CD14-positive monocyte (primary cell): ENCODE results near the gene TM7SF3. TPM values are rescaled to one million over a fixed set of nuclear protein-coding genes. Genes with fewer than 3 reads are reported as not detected.
A peak's percentile ranks its signal among the peaks of the same experiment; 100 is the strongest.

Experiments used
- DNase-seq, 3 donors: peaks; one replicate each; pipeline ENCODE4 v3.0.0-alpha.2; 2011 to 2022
- H2AFZ ChIP-seq: 2 replicates; pipeline ENCODE4 v1.6.0; 2012; ENCODE audit warnings: mild to moderate bottlenecking, low read depth, low read length, inconsistent platforms; ENCODE audit not compliant: insufficient read depth, poor library complexity, severe bottlenecking
- H3K27ac ChIP-seq, 2 donors: 1 replicate in 1 of 2; 2 replicates in 1 of 2; pipeline ENCODE4 v1.5.1; 2012 to 2013; ENCODE audit warnings: low read length in 2 of 2, control low read depth in 1 of 2, inconsistent platforms in 1 of 2, low read depth in 1 of 2, mild to moderate bottlenecking in 1 of 2
- H3K27me3 ChIP-seq, 2 donors: one replicate each; pipeline versions ENCODE4 v1.6.0 to v1.6.1; 2011 to 2013; ENCODE audit warnings: low read length in 2 of 2; ENCODE audit not compliant: control insufficient read depth in 2 of 2, insufficient read depth in 2 of 2
- H3K36me3 ChIP-seq, 2 donors: replicated peaks in 1 of 2; 1 replicate in 1 of 2; 2 replicates in 1 of 2; pipeline versions ENCODE4 v1.5.1 to v1.6.1; 2012 to 2013; ENCODE audit warnings: low read length in 2 of 2, control low read depth in 1 of 2, inconsistent platforms in 1 of 2, mild to moderate bottlenecking in 1 of 2; ENCODE audit not compliant: insufficient read depth in 2 of 2, control insufficient read depth in 1 of 2
- H3K4me1 ChIP-seq, 2 donors: 1 replicate in 1 of 2; 2 replicates in 1 of 2; pipeline versions ENCODE4 v1.5.1 to v1.6.1; 2012 to 2013; ENCODE audit warnings: low read length in 2 of 2, control low read depth in 1 of 2, inconsistent platforms in 1 of 2, mild to moderate bottlenecking in 1 of 2, moderate library complexity in 1 of 2; ENCODE audit not compliant: insufficient read depth in 2 of 2, control insufficient read depth in 1 of 2
- H3K4me2 ChIP-seq: replicated peaks from 2 replicates; pipeline ENCODE3; 2012; ENCODE audit warnings: low read length, moderate library complexity, mild to moderate bottlenecking; ENCODE audit not compliant: poor library complexity, severe bottlenecking; ENCODE audit errors: extremely low read depth
- H3K4me3 ChIP-seq, 3 experiments: fragments of 200-600 bp in 1 of 3; sonication (generic) in 1 of 3; replicated peaks in 1 of 3; 1 replicate in 2 of 3; 2 replicates in 1 of 3; pipeline ENCODE4 v1.5.1; 2011 to 2013; ENCODE audit warnings: low read length in 3 of 3, mild to moderate bottlenecking in 3 of 3, control low read depth in 2 of 3, low read depth in 2 of 3, inconsistent platforms in 1 of 3, moderate library complexity in 1 of 3
- H3K79me2 ChIP-seq: 2 replicates; pipeline ENCODE4 v1.6.0; 2012; ENCODE audit warnings: mild to moderate bottlenecking, control low read depth, inconsistent platforms, low read length, moderate library complexity; ENCODE audit not compliant: insufficient read depth
- H3K9ac ChIP-seq: 2 replicates; pipeline ENCODE4 v1.6.0; 2017; ENCODE audit warnings: low read length, mild to moderate bottlenecking; ENCODE audit not compliant: insufficient read depth, poor library complexity, severe bottlenecking
- H3K9me3 ChIP-seq, 2 donors: replicated peaks in 1 of 2; 1 replicate in 1 of 2; 2 replicates in 1 of 2; pipeline versions ENCODE4 v1.5.1 to v1.6.1; 2012 to 2013; ENCODE audit warnings: low read length in 2 of 2, control low read depth in 1 of 2; ENCODE audit not compliant: control insufficient read depth in 1 of 2, insufficient read depth in 1 of 2
- H4K20me1 ChIP-seq: 2 replicates; pipeline ENCODE4 v1.6.0; 2012; ENCODE audit warnings: mild to moderate bottlenecking, low read length, control low read depth, moderate library complexity; ENCODE audit not compliant: insufficient read depth
- H3K27ac Mint-ChIP-seq, 7 donors: one replicate each; pipeline ENCODE4 v1.8.0; 2020; ENCODE audit warnings: mild to moderate bottlenecking in 7 of 7, mixed read lengths in 7 of 7, moderate library complexity in 6 of 7, inconsistent platforms in 2 of 7
- H3K27me3 Mint-ChIP-seq, 3 donors: one replicate each; pipeline ENCODE4 v1.8.0; 2021 to 2022; ENCODE audit warnings: low read depth in 3 of 3, mild to moderate bottlenecking in 3 of 3, mixed read lengths in 3 of 3, moderate library complexity in 3 of 3, inconsistent platforms in 1 of 3
- H3K36me3 Mint-ChIP-seq, 2 donors: one replicate each; pipeline ENCODE4 v1.8.0; 2020; ENCODE audit warnings: mixed read lengths in 2 of 2, inconsistent platforms in 1 of 2, mild to moderate bottlenecking in 1 of 2
- H3K4me1 Mint-ChIP-seq: one replicate; pipeline ENCODE4 v1.8.0; 2020; ENCODE audit warnings: mild to moderate bottlenecking, mixed read lengths
- H3K4me3 Mint-ChIP-seq, 2 donors: one replicate each; pipeline ENCODE4 v1.8.0; 2020; ENCODE audit warnings: mild to moderate bottlenecking in 2 of 2, mixed read lengths in 2 of 2, moderate library complexity in 1 of 2
- H3K9me3 Mint-ChIP-seq, 7 donors: one replicate each; pipeline ENCODE4 v1.8.0; 2020 to 2022; ENCODE audit warnings: mixed read lengths in 7 of 7, mild to moderate bottlenecking in 6 of 7, moderate library complexity in 6 of 7, inconsistent platforms in 2 of 7
- CTCF ChIP-seq: fragments of 200-600 bp; IDR thresholded peaks from one replicate; pipeline ENCODE4 v1.8.0; 2022; ENCODE audit warnings: antibody characterized with exemption, mild to moderate bottlenecking
- WGBS: methylation state at CpG from one replicate; pipeline ENCODE4 v1.1.5; 2013; ENCODE audit warnings: missing lambda C conversion rate; ENCODE audit not compliant: insufficient coverage; 5-methylcytosine and 5-hydroxymethylcytosine counted together
- intact Hi-C, 2 donors: fragments of 100-400 bp; cut with micrococcal nuclease; formaldehyde crosslinking; loops; one replicate each; pipeline versions ENCODE4 v1.15.0 to v1.15.1; 2023
- polyA plus RNA-seq, 3 donors: library from polyadenylated mRNA; depleted of rRNA in 1 of 3; unstranded in 2 of 3; stranded (reverse) in 1 of 3; fragments of 300-500 nt in 2 of 3; fragments of >200 nt in 1 of 3; fragmentation: Illumina TruSeq in 2 of 3; gene quantifications; 1 replicate in 2 of 3; 2 replicates in 1 of 3; pipeline ENCODE4 v1.2.3, GENCODE V29; 2012 to 2021

The TM7SF3 gene
- polyA plus RNA-seq, 3 donors = 36.3 to 85.9 (median 71.7) TPM

GRCh38 chr12:26948309-26948708 lies 65.9 kb downstream of the TM7SF3 start:
- Histone ChIP-seq H3K79me2 (peaks cover 95% of the 10 kb centered on the region), H4K20me1 (peaks cover 75% of the 10 kb centered on the region), H3K27ac (no peak overlapping the region), H3K4me2 (no peak overlapping the region), H3K4me1 (peaks cover 8 to 15% of the 10 kb centered on the region in 2 donors), H2AFZ (no peak overlapping the region), H3K27me3 (no peaks in the 10 kb centered on the region), H3K9me3 (no peaks in the 10 kb centered on the region), H3K4me3 (no peak overlapping the region), H3K36me3 (no peaks in the 10 kb centered on the region), H3K9ac (no peak overlapping the region)
- 100% methylated on average over 1 of the region's 1 CpG for WGBS
- DNase-seq = no peak
- Mint-ChIP-seq H3K27ac (peak overlapping the region in 1 of 7 donors; percentile 39), H3K27me3 (peaks cover 0 to 1% (median 0%) of the 10 kb centered on the region in 3 donors), H3K36me3 (peaks cover 11 to 23% of the 10 kb centered on the region in 2 donors), H3K4me3 (no peak overlapping the region), H3K4me1 (peaks cover 32% of the 10 kb centered on the region), H3K9me3 (peaks cover 2 to 10% (median 6%) of the 10 kb centered on the region in 7 donors)
- TF ChIP-seq CTCF = no peak
- intact Hi-C loops = no loop called here

DNA sequence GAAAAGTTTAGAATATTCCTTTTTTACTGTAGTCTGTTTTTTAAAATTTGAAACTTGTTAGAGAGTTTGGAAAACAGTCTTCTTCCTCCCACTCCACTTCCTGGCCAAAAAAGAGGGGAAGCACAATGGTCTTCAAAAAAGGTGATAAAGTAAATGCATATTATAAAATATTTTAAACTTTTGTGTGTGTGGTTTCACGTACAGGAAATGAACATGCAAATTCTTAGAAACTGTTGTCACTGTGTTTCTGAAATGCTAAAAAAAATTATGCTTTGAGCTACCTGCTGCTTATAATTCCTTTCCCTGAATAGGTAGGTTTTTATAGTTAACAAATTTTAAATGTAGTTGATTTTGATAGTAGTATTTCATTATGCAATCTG lies 73.0 kb downstream of the TM7SF3 start:
- intact Hi-C loops = no loop called here

More for the DNA sequence above, 73.0 kb downstream of the TM7SF3 start:
- Mint-ChIP-seq H3K27ac (peak overlapping the region in 5 of 7 donors; percentile 32 to 76 (median 43)), H3K27me3 (peaks cover 0 to 2% (median 0%) of the 10 kb centered on the region in 3 donors), H3K36me3 (peaks cover 0 to 9% of the 10 kb centered on the region in 2 donors), H3K4me3 (peak overlapping the region in 1 of 2 donors; percentile 27), H3K4me1 (peaks cover 62% of the 10 kb centered on the region), H3K9me3 (peaks cover 0 to 3% (median 0%) of the 10 kb centered on the region in 7 donors)
- Histone ChIP-seq H2AFZ (no peak overlapping the region), H3K9me3 (no peaks in the 10 kb centered on the region), H3K27me3 (no peaks in the 10 kb centered on the region), H3K4me1 (peaks cover 30 to 50% of the 10 kb centered on the region in 2 donors), H3K9ac (no peak overlapping the region), H3K36me3 (no peaks in the 10 kb centered on the region), H4K20me1 (peaks cover 63% of the 10 kb centered on the region), H3K27ac (peak overlapping the region in 1 of 2 donors; percentile 29), H3K4me2 (peak overlapping the region; percentile 27), H3K79me2 (peaks cover 99% of the 10 kb centered on the region), H3K4me3 (peak overlapping the region in 1 of 3 experiments; percentile 15)
- no peak for DNase-seq
- no peak for TF ChIP-seq CTCF
- no CpG with 5 or more reads among the region's 1 CpG for WGBS
